ENCODE results near the gene HEXD.
A peak's percentile ranks its signal among the peaks of the same experiment; 100 is the strongest.
"Not testable (repeated sequence)": the region's sequence is repeated elsewhere in the genome, so short reads cannot be mapped to it uniquely, and the experiment has no call there.

HEXD gene

DNA sequence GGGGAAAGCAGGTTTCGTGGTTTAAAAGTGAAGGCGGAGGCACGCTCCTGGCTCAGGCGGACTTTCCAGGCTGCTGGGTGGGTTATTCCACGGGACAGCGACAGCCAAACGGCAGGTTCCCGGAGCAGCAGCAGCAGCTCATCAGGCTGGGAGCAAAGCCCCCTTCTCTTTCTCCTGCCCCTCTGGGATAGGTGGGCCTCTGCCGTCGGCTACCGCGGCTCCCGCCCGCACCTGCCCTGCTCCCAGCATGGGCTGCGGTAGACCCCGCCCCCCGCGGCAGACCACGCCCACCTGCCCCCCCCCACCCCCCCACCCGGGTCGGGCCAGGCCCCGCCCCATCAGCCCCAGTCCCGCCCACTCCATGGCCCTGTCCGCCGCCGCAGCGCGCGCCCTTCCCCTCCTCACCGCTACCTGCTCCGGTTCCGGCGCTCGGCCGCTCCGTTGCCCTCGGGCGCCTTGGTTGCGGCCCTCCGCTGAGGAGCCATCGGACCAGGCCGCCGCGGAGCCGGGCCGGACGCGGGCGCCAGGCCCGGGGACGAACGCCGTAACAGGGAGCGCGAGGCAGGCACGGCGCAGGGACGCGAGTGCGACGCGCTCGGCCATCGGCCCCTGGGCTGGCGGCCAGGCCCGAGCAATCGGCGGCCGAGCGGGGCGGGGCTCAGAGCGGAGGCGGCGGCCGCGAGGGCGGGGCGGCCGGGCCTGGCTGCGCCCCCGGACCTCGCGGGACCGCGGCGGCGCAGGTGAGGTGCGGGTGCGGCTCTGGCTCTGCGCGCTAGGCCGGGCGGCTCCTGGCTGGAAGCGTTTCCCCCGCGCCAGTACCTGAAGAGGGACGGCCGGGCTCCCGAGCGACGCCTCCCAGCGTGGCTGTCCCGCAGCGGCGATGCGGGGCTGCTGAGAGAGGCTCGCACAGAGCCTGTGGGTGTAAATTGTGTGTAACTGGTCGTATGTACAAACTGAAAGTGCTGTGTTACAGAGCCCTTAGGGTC, at the start of gene HEXD, which contains the start of gene OGFOD3:
Gene HEXD (plus strand): TSS at position 347 of the 986 bp plus-strand sequence. CDS start 1,453 bp downstream, outside the sequence.
Gene OGFOD3 (minus strand): TSS at position 586 of the 986 bp plus-strand sequence. CDS start 101 bp downstream, at position 485.
- TF ChIP-seq, protein P1, sequence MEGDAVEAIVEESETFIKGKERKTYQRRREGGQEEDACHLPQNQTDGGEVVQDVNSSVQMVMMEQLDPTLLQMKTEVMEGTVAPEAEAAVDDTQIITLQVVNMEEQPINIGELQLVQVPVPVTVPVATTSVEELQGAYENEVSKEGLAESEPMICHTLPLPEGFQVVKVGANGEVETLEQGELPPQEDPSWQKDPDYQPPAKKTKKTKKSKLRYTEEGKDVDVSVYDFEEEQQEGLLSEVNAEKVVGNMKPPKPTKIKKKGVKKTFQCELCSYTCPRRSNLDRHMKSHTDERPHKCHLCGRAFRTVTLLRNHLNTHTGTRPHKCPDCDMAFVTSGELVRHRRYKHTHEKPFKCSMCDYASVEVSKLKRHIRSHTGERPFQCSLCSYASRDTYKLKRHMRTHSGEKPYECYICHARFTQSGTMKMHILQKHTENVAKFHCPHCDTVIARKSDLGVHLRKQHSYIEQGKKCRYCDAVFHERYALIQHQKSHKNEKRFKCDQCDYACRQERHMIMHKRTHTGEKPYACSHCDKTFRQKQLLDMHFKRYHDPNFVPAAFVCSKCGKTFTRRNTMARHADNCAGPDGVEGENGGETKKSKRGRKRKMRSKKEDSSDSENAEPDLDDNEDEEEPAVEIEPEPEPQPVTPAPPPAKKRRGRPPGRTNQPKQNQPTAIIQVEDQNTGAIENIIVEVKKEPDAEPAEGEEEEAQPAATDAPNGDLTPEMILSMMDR (conservative IDR thresholded peaks at IDR 0.05; ENCODE audit: low read length), result no peak
- DNase-seq (ENCODE audit: low read depth), result peak; percentile 75
- H3K4me3 ChIP-seq (ENCODE audit: low read length), result peak within 1 kb of the TSS; percentile 77

DNA sequence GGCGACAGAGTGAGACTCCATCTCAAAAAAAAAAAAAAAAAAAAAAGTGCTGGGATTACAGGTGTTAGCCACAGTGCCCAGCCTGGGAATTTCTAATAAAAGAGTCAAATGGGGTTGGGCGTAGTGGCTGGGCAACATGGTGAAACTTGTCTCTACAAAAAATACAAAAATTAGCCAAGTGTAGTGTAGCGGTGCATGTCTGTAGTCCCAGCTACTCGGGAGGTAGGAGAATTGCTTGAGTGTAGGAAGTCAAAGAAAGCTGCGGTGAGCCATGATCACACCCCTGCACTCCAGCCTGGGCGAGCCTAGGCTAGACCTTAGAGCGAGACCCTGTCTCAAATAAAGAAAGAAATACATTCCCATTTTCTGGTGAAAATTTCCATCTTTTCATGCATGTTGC, 48.9 kb upstream of the HEXD start:
- no peak overlapping the region for H3K4me3 ChIP-seq (ENCODE audit: low read length)
- DNase-seq (ENCODE audit: low read depth), result no peak
- TF ChIP-seq, protein P1 (conservative IDR thresholded peaks at IDR 0.05; ENCODE audit: low read length), result no peak

GRCh38 chr17:82370471-82371332, 47.4 kb upstream of the HEXD start:
- no peak for DNase-seq (ENCODE audit: low read depth)
- TF ChIP-seq, protein P1 (conservative IDR thresholded peaks at IDR 0.05; ENCODE audit: low read length), result no peak
- H3K4me3 ChIP-seq (ENCODE audit: low read length), result peak overlapping the region; percentile 47

DNA sequence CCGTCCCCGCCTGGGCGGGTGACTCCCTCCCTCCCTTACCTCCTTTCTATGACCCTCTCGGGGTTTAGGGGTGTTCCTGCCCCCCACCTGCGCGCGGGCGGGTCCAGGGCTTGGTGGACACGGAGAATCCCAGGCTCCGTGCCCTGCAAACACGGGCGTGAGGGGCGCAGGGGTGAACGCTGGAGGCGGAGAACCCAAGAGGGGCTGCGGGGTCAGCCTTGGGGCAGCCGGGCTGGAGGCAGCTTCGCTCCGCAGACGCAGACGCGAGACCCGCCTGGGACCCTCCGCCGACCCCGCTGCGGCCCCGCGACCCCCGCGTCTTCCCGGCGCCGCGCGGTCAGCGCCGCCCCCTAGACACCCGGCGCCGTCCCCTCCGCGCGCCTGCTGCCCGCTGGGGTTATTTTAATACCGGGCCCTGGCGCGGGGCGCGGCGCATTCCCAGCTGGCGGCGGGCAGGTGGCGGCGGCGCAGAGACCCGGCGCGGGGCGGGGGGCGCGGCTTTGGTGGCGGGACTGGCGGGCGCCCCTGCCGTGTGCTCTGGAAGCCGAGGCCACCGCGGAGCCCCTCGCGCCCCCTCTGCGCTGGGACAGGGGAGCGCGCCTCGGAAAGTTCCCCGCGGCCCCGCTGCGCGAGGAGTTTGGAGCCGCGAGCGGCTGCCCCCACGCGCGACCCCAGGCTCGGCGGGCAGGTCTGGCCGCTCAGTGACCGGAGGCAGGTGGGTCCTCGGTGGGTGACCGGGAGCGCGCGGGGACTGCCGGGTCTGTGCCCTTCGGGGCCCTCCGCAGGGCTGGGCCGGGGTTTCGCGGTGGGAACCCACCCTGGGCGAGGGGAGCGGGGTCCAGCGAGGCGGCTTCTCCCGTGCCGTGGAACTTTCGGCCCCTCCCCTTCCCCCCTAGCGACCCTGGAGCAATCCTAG, 46.6 kb upstream of the HEXD start, which contains the start of gene UTS2R:
Gene UTS2R (plus strand): TSS at position 433 of the 916 bp plus-strand sequence. CDS start 2,560 bp downstream, outside the sequence.
- TF ChIP-seq, protein P1 (conservative IDR thresholded peaks at IDR 0.05; ENCODE audit: low read length), result no peak
- H3K4me3 ChIP-seq (ENCODE audit: low read length), result peak within 1 kb of the TSS; percentile 47
- no peak for DNase-seq (ENCODE audit: low read depth)

DNA sequence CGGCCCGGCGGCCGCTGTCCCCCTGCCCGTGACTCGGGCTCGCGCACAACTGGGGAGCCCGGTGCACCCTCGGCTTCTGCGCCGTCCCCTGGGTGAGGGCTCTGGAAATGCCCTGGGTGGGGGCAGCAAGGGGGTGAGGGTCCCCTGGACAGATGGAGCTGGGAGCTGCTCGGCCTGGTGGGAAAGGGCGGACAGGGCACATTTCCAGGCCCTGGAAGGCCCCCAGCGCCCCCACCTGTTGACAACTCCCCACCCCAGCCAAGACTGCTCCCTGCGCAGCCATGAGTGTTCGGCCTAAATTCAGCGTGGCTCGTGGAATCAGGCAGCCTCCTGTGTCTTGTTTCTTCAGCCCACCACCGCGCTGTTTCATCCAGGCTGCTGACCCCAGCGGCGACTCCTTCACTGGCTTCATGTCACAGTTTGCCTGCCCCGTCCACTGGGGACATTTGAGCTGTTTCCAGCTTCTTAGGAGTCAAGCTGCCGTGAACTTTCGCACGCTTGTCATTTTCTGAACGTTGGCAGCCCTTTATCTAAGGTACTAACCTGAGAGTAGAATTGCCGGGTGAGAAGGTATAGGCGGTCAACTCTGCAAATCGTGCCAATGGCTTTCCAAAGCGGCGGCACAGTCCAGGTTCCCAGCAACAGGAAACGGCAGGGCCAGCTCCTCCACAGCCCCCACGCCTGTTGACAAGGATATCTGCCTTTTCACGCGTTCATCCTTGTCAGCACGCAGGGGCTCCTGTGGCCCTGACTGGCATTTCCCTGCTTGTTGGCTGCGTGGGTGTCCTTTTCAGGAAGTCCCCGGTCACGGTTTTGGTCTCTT, 45.7 kb upstream of the HEXD start:
- TF ChIP-seq, protein P1 (conservative IDR thresholded peaks at IDR 0.05; ENCODE audit: low read length), result no peak
- H3K4me3 ChIP-seq (ENCODE audit: low read length), result no peak overlapping the region
- no peak for DNase-seq (ENCODE audit: low read depth)

DNA sequence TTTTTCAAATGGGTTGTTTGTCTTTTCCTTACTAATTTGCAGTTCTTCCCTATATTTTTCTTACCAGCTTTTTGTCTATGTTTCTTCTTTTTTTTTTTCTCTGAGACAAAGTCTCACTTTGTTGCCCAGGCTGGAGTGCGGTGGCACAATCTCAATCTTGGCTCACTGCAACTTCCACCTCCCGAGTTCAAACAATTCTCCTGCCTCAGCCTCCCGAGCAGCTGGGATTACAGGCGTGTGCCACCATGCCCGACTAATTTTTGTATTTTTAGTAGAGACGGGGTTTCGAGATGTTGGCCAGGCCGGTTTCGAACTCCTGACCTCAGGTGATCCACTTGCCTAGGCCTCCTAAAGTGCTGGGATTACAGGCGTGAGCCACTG, 45.1 kb upstream of the HEXD start:
- not testable (repeated sequence) for H3K4me3 ChIP-seq (ENCODE audit: low read length); DNase-seq (ENCODE audit: low read depth)

Data from AG10803 (cell line).